Ascending aorta (tissue), 2 donors: Measurements from ENCODE around the gene C6orf89. TPM values are rescaled to one million over a fixed set of nuclear protein-coding genes. Genes with fewer than 3 reads are reported as not detected.
"Not testable (repeated sequence)": the region's sequence is repeated elsewhere in the genome, so short reads cannot be mapped to it uniquely, and the experiment has no call there.

Experiments
- DNase-seq, 2 donors: peaks; one replicate each; pipeline ENCODE4 v3.0.0-alpha.2; 2019; ENCODE audit warnings: low spot score in 2 of 2
- H3K27ac ChIP-seq, 2 donors: fragments of 200-600 bp; sonication (generic); one replicate each; pipeline ENCODE4 v1.5.1; 2016 to 2017; ENCODE audit warnings: mild to moderate bottlenecking in 1 of 2
- H3K27me3 ChIP-seq: fragments of 200-600 bp; sonication (generic); one replicate; pipeline ENCODE4 v1.5.1; 2017
- H3K36me3 ChIP-seq, 2 donors: fragments of 200-600 bp; sonication (generic); one replicate each; pipeline ENCODE4 v1.5.1; 2016
- H3K4me1 ChIP-seq, 2 donors: fragments of 200-600 bp; sonication (generic); one replicate each; pipeline ENCODE4 v1.5.1; 2016 to 2017; ENCODE audit warnings: mild to moderate bottlenecking in 1 of 2
- H3K4me3 ChIP-seq, 2 donors: fragments of 200-600 bp; sonication (generic); one replicate each; pipeline ENCODE4 v1.5.1; 2016 to 2017; ENCODE audit warnings: mild to moderate bottlenecking in 1 of 2
- H3K9me3 ChIP-seq, 2 donors: fragments of 200-600 bp; sonication (generic); one replicate each; pipeline ENCODE4 v1.5.1; 2016
- intact Hi-C: fragments of 100-400 bp; cut with DNase I; formaldehyde crosslinking; loops from one replicate; pipeline ENCODE4 v1.15.1; 2023
- total RNA-seq: library from RNA; depleted of rRNA; stranded (reverse); fragments of >200 nt; gene quantifications from one replicate; pipeline ENCODE4 v1.1.0, GENCODE V29; 2016
- TF ChIP-seq, protein P1 (sequence below), 3 experiments: fragments of 200-600 bp in 2 of 3; fragments of 450-650 bp in 1 of 3; sonication (generic) in 2 of 3; IDR thresholded peaks; one replicate each; pipeline ENCODE4 v1.5.1; 2016 to 2019; ENCODE audit warnings: antibody characterized with exemption in 3 of 3, mild to moderate bottlenecking in 1 of 3, moderate library complexity in 1 of 3

C6orf89 gene
- total RNA-seq, 1 donor from 2014 or later, result 21.6 TPM

DNA sequence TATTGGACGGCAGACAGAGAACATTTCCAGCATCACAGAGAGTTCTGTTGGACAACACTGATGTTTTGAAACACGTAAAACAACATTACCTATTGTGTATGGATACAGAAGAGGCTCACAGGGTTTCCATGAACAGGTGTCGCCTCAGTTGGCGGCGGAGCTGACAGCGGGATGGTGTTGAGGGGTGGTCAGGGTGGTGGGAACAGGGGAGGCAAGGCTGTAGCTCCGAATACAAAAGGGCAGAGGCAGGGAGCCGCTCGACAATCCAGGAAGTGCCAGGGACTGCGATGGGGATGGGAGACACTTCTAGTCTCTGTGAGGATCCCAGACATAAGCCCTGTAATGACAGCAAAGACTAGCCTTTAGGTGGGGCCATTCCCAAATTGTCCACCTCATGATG is 54.3 kb downstream of the C6orf89 start:
- Histone ChIP-seq H3K27ac (no peak overlapping the region), H3K4me1 (no peaks in the 10 kb centered on the region), H3K27me3 (no peaks in the 10 kb centered on the region), H3K36me3 (no peaks in the 10 kb centered on the region), H3K9me3 (no peaks in the 10 kb centered on the region), H3K4me3 (no peak overlapping the region)
- TF ChIP-seq, protein P1, sequence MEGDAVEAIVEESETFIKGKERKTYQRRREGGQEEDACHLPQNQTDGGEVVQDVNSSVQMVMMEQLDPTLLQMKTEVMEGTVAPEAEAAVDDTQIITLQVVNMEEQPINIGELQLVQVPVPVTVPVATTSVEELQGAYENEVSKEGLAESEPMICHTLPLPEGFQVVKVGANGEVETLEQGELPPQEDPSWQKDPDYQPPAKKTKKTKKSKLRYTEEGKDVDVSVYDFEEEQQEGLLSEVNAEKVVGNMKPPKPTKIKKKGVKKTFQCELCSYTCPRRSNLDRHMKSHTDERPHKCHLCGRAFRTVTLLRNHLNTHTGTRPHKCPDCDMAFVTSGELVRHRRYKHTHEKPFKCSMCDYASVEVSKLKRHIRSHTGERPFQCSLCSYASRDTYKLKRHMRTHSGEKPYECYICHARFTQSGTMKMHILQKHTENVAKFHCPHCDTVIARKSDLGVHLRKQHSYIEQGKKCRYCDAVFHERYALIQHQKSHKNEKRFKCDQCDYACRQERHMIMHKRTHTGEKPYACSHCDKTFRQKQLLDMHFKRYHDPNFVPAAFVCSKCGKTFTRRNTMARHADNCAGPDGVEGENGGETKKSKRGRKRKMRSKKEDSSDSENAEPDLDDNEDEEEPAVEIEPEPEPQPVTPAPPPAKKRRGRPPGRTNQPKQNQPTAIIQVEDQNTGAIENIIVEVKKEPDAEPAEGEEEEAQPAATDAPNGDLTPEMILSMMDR (IDR thresholded peaks at IDR 0.05), result no peak
- no peak for DNase-seq
- intact Hi-C loops, result no loop called here

DNA sequence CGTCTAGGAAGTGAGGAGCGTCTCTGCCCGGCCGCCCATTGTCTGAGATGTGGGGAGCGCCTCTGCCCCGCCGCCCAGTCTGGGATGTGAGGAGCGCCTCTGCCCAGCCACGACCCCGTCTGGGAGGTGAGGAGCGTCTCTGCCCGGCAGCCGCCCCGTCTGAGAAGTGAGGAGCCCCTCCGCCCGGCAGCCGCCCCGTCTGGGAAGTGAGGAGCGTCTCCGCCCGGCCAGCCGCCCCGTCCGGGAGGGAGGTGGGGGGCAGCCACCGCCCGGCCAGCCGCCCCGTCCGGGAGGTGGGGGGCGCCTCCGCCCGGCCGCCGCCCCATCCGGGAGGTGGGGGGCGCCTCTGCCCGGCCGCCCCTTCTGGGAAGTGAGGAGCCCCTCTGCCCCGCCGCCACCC is 55.8 kb downstream of the C6orf89 start:
- H3K4me3 ChIP-seq, H3K4me1 ChIP-seq, DNase-seq, intact Hi-C loops, H3K9me3 ChIP-seq, H3K27ac ChIP-seq, H3K36me3 ChIP-seq, H3K27me3 ChIP-seq: not testable (repeated sequence)

DNA sequence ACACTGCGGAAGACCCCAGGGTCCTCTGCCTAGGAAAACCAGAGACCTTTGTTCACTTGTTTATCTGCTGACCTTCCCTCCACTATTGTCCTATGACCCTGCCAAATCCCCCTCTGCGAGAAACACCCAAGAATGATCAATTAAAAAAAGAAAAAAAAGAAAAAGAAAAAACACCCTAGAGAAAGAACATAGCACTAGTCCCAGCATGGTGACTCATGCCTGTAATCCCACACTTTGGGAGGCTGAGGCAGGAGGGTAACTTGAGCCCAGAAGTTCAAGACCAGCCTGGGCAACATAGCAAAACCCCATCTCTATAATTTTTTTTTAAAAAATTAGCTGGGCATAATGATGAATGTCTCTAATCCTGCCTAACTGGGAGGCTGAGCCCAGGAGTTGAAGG is 56.6 kb downstream of the C6orf89 start:
- H3K36me3 ChIP-seq, DNase-seq, intact Hi-C loops, H3K4me1 ChIP-seq, H3K9me3 ChIP-seq, H3K27ac ChIP-seq, H3K4me3 ChIP-seq, H3K27me3 ChIP-seq: not testable (repeated sequence)

DNA sequence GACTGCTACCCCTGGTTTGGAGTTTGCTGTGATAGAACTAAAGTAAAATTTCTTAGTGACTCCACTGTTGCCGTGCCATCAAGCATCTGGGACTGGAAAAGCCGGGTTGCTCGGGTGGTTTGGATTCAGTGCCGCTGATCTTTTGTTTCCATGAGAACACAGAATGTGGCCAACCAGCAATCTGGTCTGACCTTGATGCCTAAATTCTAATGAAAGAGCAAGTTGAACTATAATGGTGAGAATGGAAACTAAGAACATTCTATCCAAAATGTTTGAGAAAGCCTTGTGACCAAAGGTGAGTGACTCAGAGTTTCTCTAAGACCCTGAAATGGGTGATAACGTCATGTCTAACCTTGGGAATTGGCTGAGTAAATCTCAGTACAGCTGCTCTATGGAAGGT is 58.9 kb downstream of the C6orf89 start:
- Histone ChIP-seq H3K4me1 (no peaks in the 10 kb centered on the region), H3K27me3 (no peaks in the 10 kb centered on the region), H3K9me3 (no peaks in the 10 kb centered on the region), H3K4me3 (no peak overlapping the region), H3K36me3 (no peaks in the 10 kb centered on the region), H3K27ac (no peak overlapping the region)
- intact Hi-C loops, result no loop called here
- no peak for DNase-seq
- TF ChIP-seq, protein P1 (IDR thresholded peaks at IDR 0.05), result no peak

DNA sequence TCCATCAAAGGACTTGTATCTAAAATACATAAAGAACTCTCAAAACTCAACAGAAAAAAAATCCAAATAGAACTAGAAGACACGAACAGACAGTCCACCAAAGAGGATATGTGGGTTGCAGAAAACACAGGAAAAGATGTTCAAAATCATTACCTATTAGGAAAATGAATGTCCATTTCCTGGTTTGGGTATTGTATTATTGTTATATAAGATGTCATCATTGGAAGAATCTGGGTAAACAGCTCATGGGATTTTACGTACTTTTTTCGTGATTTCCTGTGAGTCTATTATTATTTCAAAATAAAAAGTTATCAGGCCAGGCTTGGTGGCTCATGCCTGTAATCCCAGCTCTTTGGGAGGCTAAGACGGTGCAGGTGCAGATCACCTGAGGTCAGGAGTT is 59.5 kb downstream of the C6orf89 start:
- H3K27me3 ChIP-seq, result no peaks in the 10 kb centered on the region
- H3K36me3 ChIP-seq, result no peaks in the 10 kb centered on the region
- TF ChIP-seq, protein P1 (IDR thresholded peaks at IDR 0.05), result no peak
- H3K27ac ChIP-seq, result no peak overlapping the region
- H3K4me3 ChIP-seq, result no peak overlapping the region
- intact Hi-C loops, result no loop called here
- DNase-seq, result no peak
- no peaks in the 10 kb centered on the region for H3K9me3 ChIP-seq
- H3K4me1 ChIP-seq, result no peaks in the 10 kb centered on the region

DNA sequence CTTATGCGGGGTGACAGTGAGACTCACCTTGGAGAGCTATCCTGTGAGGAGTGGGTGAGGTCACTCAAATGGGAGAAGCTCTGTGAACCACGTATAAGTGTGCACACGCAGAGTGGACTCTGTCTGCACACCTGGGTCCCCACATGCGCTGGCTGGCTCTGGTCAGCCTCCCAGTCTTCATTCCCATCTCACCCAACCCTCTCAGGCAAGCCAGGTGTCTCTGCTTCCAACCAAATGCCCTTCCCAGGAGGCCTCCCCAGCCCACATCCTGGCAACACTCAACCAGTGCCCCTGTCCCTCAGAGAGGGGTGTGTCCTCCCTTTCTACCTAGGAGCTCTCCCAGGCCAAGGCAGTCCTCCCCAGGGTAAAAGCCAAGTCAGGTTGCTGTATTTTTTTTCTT is 60.8 kb downstream of the C6orf89 start:
- Histone ChIP-seq H3K9me3 (no peaks in the 10 kb centered on the region), H3K27me3 (no peaks in the 10 kb centered on the region), H3K4me1 (no peaks in the 10 kb centered on the region), H3K27ac (no peak overlapping the region), H3K36me3 (no peaks in the 10 kb centered on the region), H3K4me3 (no peak overlapping the region)
- TF ChIP-seq, protein P1 (IDR thresholded peaks at IDR 0.05), result no peak
- intact Hi-C loops, result no loop called here
- peak in 1 of 2 donors; percentile 39 for DNase-seq
